ENCODE measurements around the gene ITFG2. TPM values are rescaled to one million over a fixed set of nuclear protein-coding genes. Genes with fewer than 3 reads are reported as not detected.

Gene ITFG2
- total RNA-seq, 2 donors from 2014 or later = 33.8 to 38.4 TPM

- Histone ChIP-seq H3K4me1 (ENCODE audit: control insufficient read depth in 1 of 2, low read depth in 2 of 2) (peaks cover 12 to 24% of the 10 kb centered on the region in 2 donors), H3K4me3 (no peak overlapping the region), H3K9me3 (no peaks in the 10 kb centered on the region), H3K36me3 (no peaks in the 10 kb centered on the region), H3K27me3 (replicated peaks; ENCODE audit: insufficient read depth) (no peaks in the 10 kb centered on the region), H3K27ac (no peak overlapping the region)
- DNase-seq (ENCODE audit: low spot score) = no peak
- ATAC-seq (ENCODE audit: insufficient number of reproducible peaks, low FRiP score, low read depth) = no peak
- no peak for TF ChIP-seq CTCF (IDR thresholded peaks at IDR 0.05)
Observed at GRCh38 chr12:2792671-2793500, 19.6 kb upstream of the ITFG2 start.

GRCh38 chr12:2793561-2793960 is 18.9 kb upstream of the ITFG2 start:
- H3K4me1 ChIP-seq (ENCODE audit: control insufficient read depth in 1 of 2, low read depth in 2 of 2) = peaks cover 13 to 24% of the 10 kb centered on the region in 2 donors
- H3K27ac ChIP-seq = no peak overlapping the region
- DNase-seq (ENCODE audit: low spot score) = no peak
- TF ChIP-seq CTCF (IDR thresholded peaks at IDR 0.05) = no peak
- no peaks in the 10 kb centered on the region for H3K27me3 ChIP-seq (replicated peaks; ENCODE audit: insufficient read depth)
- no peaks in the 10 kb centered on the region for H3K9me3 ChIP-seq
- ATAC-seq (ENCODE audit: insufficient number of reproducible peaks, low FRiP score, low read depth) = no peak
- no peak overlapping the region for H3K4me3 ChIP-seq
- no peaks in the 10 kb centered on the region for H3K36me3 ChIP-seq

DNA sequence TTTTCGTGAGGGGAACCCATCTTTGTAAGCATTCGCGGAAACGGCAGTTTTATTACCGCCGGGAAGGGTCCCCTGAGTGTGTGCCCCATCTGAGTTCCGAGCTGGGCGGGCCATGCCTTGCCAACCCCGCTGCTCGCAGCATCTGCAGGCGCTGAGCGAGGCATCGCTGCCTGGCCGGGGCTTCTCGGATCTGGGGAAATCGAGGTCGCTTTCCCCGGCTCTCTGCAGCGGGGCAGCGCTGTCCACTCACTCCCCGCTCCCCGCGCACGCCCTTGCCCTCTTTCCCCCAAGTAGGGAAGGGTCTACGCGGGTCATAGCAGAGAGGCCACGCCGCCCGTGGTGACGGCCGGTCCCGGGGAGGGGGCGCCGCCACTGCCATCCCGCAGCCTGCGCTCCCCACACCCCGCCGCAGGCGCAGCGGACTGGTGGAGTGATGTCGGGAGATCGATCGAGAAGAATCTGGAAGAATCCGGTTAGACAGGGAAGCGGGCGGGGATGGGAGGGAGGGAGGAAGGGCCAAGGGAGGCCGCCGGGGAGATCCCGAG is 18.2 kb upstream of the ITFG2 start:
- DNase-seq (ENCODE audit: low spot score) (no peak), ATAC-seq (ENCODE audit: insufficient number of reproducible peaks, low FRiP score, low read depth) (no peak)
- Histone ChIP-seq H3K27me3 (replicated peaks; ENCODE audit: insufficient read depth) (no peaks in the 10 kb centered on the region), H3K4me3 (peak overlapping the region; percentile 93), H3K36me3 (peaks cover 6% of the 10 kb centered on the region), H3K9me3 (no peaks in the 10 kb centered on the region), H3K4me1 (ENCODE audit: control insufficient read depth in 1 of 2, low read depth in 2 of 2) (peaks cover 13 to 24% of the 10 kb centered on the region in 2 donors), H3K27ac (peak overlapping the region; percentile 36 to 67)
- TF ChIP-seq CTCF (IDR thresholded peaks at IDR 0.05) = no peak

DNA sequence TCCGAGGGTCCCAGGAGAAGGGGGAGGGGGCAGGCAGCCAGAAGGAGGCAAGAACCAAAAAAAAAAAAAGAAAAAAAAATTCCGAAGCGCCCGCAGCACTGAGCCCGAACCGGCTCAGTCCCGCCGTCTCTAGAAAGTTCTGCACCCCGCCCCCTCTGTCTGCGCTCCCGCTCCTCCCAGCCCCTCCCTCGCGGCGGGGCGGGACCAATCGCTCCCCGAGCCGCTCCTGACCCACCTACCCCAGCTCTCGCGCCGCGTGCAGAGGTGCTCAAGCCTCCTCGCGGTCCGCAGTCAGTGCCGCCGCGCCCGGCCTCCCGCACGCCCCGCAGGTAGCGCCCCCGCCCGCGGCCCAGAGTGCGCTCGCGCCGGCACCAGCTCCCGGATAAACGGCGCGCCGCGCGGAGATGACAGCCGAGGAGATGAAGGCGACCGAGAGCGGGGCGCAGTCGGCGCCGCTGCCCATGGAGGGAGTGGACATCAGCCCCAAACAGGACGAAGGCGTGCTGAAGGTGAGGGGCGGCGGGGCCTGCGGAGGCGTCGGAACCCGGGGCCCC is 17.7 kb upstream of the ITFG2 start, which contains the start of gene FKBP4:
Gene FKBP4, plus strand, starts transcription at position 235 of the 554 bp plus-strand sequence. Its CDS starts 170 bp downstream, at position 405.
- no peak for TF ChIP-seq CTCF (IDR thresholded peaks at IDR 0.05)
- ATAC-seq (ENCODE audit: insufficient number of reproducible peaks, low FRiP score, low read depth) = peak; percentile 62
- H3K27me3 ChIP-seq (replicated peaks; ENCODE audit: insufficient read depth) = no peaks in the 10 kb centered on the region
- H3K4me3 ChIP-seq = peak within 1 kb of the TSS; percentile 93
- peak within 1 kb of the TSS; percentile 62 to 67 for H3K27ac ChIP-seq
- peak; percentile 61 for DNase-seq (ENCODE audit: low spot score)
- no peaks in the 10 kb centered on the region for H3K9me3 ChIP-seq
- H3K36me3 ChIP-seq = peaks cover 10% of the 10 kb centered on the region
- H3K4me1 ChIP-seq (ENCODE audit: control insufficient read depth in 1 of 2, low read depth in 2 of 2) = peaks cover 13 to 24% of the 10 kb centered on the region in 2 donors

Measured in thoracic aorta (tissue), 2 donors.